H9 (cell line): Measurements from ENCODE around the gene WNT8B. TPM values are rescaled to one million over a fixed set of nuclear protein-coding genes. Genes with fewer than 3 reads are reported as not detected.

Experiments used
- DNase-seq: peaks from one replicate; pipeline ENCODE4 v3.0.0-alpha.2; 2017
- H2AFZ ChIP-seq: one replicate; pipeline ENCODE4 v1.6.1; 2013; ENCODE audit warnings: mild to moderate bottlenecking, low read length, control low read depth, moderate library complexity
- H2AK5ac ChIP-seq: 2 replicates; pipeline ENCODE4 v1.6.1; 2013; ENCODE audit warnings: low read length, control low read depth, mixed read lengths; ENCODE audit not compliant: insufficient read length
- H2BK120ac ChIP-seq: one replicate; pipeline ENCODE4 v1.6.1; 2013; ENCODE audit warnings: low read depth, mild to moderate bottlenecking, low read length, control low read depth, inconsistent platforms; ENCODE audit not compliant: poor library complexity, severe bottlenecking
- H2BK12ac ChIP-seq: 2 replicates; pipeline ENCODE4 v1.6.1; 2013; ENCODE audit warnings: low read length, control low read depth, mixed read lengths, low read depth; ENCODE audit not compliant: insufficient read length
- H2BK15ac ChIP-seq: 2 replicates; pipeline ENCODE4 v1.6.1; 2013; ENCODE audit warnings: low read depth, low read length, control low read depth
- H2BK20ac ChIP-seq: one replicate; pipeline ENCODE4 v1.6.1; 2013; ENCODE audit warnings: low read depth, mild to moderate bottlenecking, low read length, control low read depth, inconsistent platforms; ENCODE audit not compliant: poor library complexity, severe bottlenecking
- H2BK5ac ChIP-seq: 2 replicates; pipeline ENCODE4 v1.6.1; 2013; ENCODE audit warnings: low read length, control low read depth, mixed read lengths; ENCODE audit not compliant: insufficient read length
- H3K14ac ChIP-seq: 2 replicates; pipeline ENCODE4 v1.6.1; 2013; ENCODE audit warnings: low read length, control low read depth; ENCODE audit not compliant: insufficient read depth
- H3K18ac ChIP-seq: 2 replicates; pipeline ENCODE4 v1.6.1; 2013; ENCODE audit warnings: low read depth, mild to moderate bottlenecking, mixed read lengths, low read length, control low read depth; ENCODE audit not compliant: insufficient read length
- H3K23ac ChIP-seq: 2 replicates; pipeline ENCODE4 v1.6.1; 2013; ENCODE audit warnings: low read length, control low read depth, mixed read lengths, low read depth; ENCODE audit not compliant: insufficient read length
- H3K23me2 ChIP-seq: 2 replicates; pipeline ENCODE4 v1.6.1; 2013; ENCODE audit warnings: low read depth, mild to moderate bottlenecking, mixed read lengths, low read length, control low read depth; ENCODE audit not compliant: insufficient read length, poor library complexity, severe bottlenecking
- H3K27ac ChIP-seq: 2 replicates; pipeline ENCODE4 v1.5.1; 2013; ENCODE audit warnings: low read length, control low read depth, mixed read lengths, low read depth; ENCODE audit not compliant: insufficient read length
- H3K27me3 ChIP-seq: 2 replicates; pipeline ENCODE4 v1.6.1; 2013; ENCODE audit warnings: low read length, control low read depth, inconsistent platforms; ENCODE audit not compliant: insufficient read depth
- H3K4ac ChIP-seq: 2 replicates; pipeline ENCODE4 v1.6.1; 2013; ENCODE audit warnings: low read depth, mild to moderate bottlenecking, control low read depth, inconsistent platforms, low read length, moderate library complexity
- H3K4me1 ChIP-seq: 2 replicates; pipeline ENCODE4 v1.6.1; 2013; ENCODE audit warnings: low read length, control low read depth, inconsistent platforms; ENCODE audit not compliant: insufficient read depth
- H3K4me2 ChIP-seq: 2 replicates; pipeline ENCODE4 v1.6.1; 2013; ENCODE audit warnings: low read length, control low read depth, mixed read lengths; ENCODE audit not compliant: insufficient read length, insufficient read depth
- H3K56ac ChIP-seq: 2 replicates; pipeline ENCODE4 v1.6.1; 2013; ENCODE audit warnings: low read depth, mild to moderate bottlenecking, mixed read lengths, low read length, control low read depth; ENCODE audit not compliant: insufficient read length
- H3K79me1 ChIP-seq: 2 replicates; pipeline ENCODE4 v1.6.1; 2013; ENCODE audit warnings: low read depth, mild to moderate bottlenecking, moderate library complexity, low read length, control low read depth, inconsistent platforms; ENCODE audit not compliant: insufficient read depth, poor library complexity, severe bottlenecking
- H3K79me2 ChIP-seq: 2 replicates; pipeline ENCODE4 v1.6.1; 2013; ENCODE audit warnings: low read length, control low read depth, inconsistent platforms; ENCODE audit not compliant: insufficient read depth
- H3K9ac ChIP-seq: 2 replicates; pipeline ENCODE4 v1.6.1; 2013; ENCODE audit warnings: low read length, control low read depth, mixed read lengths; ENCODE audit not compliant: insufficient read length; ENCODE audit errors: extremely low read depth
- H3K9me3 ChIP-seq: one replicate; pipeline ENCODE4 v1.6.1; 2013; ENCODE audit warnings: low read depth, low read length, inconsistent platforms; ENCODE audit not compliant: control insufficient read depth
- H3T11ph ChIP-seq: one replicate; pipeline ENCODE4 v1.6.1; 2013; ENCODE audit warnings: mild to moderate bottlenecking, low read length, control low read depth, inconsistent platforms
- H4K20me1 ChIP-seq: one replicate; pipeline ENCODE4 v1.6.1; 2013; ENCODE audit not compliant: control insufficient read depth, insufficient read length, insufficient read depth
- H4K5ac ChIP-seq: 2 replicates; pipeline ENCODE4 v1.6.1; 2013; ENCODE audit warnings: low read depth, mild to moderate bottlenecking, mixed read lengths, low read length, control low read depth; ENCODE audit not compliant: insufficient read length
- H4K8ac ChIP-seq: replicated peaks from 2 replicates; pipeline ENCODE4 v1.6.1; 2013; ENCODE audit warnings: low read length, control low read depth, mixed read lengths, low read depth; ENCODE audit not compliant: insufficient read length
- H4K91ac ChIP-seq: 2 replicates; pipeline ENCODE4 v1.6.1; 2013; ENCODE audit warnings: low read depth, mild to moderate bottlenecking, moderate library complexity, mixed read lengths, low read length, control low read depth; ENCODE audit not compliant: insufficient read length
- H3K27ac Mint-ChIP-seq, 3 experiments: 2 replicates in 2 of 3; 3 replicates in 1 of 3; pipeline ENCODE4 v1.8.0; 2020 to 2021; ENCODE audit warnings: mixed read lengths in 3 of 3, mild to moderate bottlenecking in 1 of 3, moderate library complexity in 1 of 3
- H3K27me3 Mint-ChIP-seq: 2 replicates; pipeline ENCODE4 v1.8.0; 2021; ENCODE audit warnings: low read depth, mild to moderate bottlenecking, moderate library complexity, mixed read lengths
- H3K36me3 Mint-ChIP-seq, 3 experiments: 2 replicates in 2 of 3; 3 replicates in 1 of 3; pipeline ENCODE4 v1.8.0; 2020 to 2021; ENCODE audit warnings: low read depth in 3 of 3, mixed read lengths in 3 of 3; ENCODE audit not compliant: insufficient read depth in 1 of 3
- H3K4me1 Mint-ChIP-seq, 2 experiments: 2 replicates each; pipeline ENCODE4 v1.8.0; 2020; ENCODE audit warnings: mixed read lengths in 2 of 2
- H3K4me3 Mint-ChIP-seq, 2 experiments: 2 replicates in 1 of 2; 3 replicates in 1 of 2; pipeline ENCODE4 v1.8.0; 2020 to 2021; ENCODE audit warnings: mild to moderate bottlenecking in 2 of 2, mixed read lengths in 2 of 2, moderate library complexity in 1 of 2
- H3K9me3 Mint-ChIP-seq, 2 experiments: 2 replicates in 1 of 2; 3 replicates in 1 of 2; pipeline ENCODE4 v1.8.0; 2020; ENCODE audit warnings: mild to moderate bottlenecking in 2 of 2, mixed read lengths in 2 of 2, moderate library complexity in 1 of 2
- CTCF ChIP-seq: fragments of 200-600 bp; sonication (generic); conservative IDR thresholded peaks from 3 replicates; pipeline ENCODE4 v1.8.0; 2021; ENCODE audit warnings: antibody characterized with exemption, mild to moderate bottlenecking
- WGBS: extraction: QIAGEN DNeasy Blood & Tissue Kit; methylation state at CpG from one replicate; pipeline ENCODE4 v1.1.7; 2013; ENCODE audit warnings: missing lambda C conversion rate, low lambda C conversion rate, mixed read lengths; ENCODE audit not compliant: insufficient read length; ENCODE audit errors: extremely low coverage; 5-methylcytosine and 5-hydroxymethylcytosine counted together
- total RNA-seq: library from RNA; stranded (reverse); gene quantifications from 2 replicates; pipeline ENCODE4 v1.2.1, GENCODE V29; 2021

The WNT8B gene
- total RNA-seq, 1 experiment from 2014 or later = not detected

- no peak overlapping the region for H3T11ph ChIP-seq
- H3K4ac ChIP-seq = no peak overlapping the region
- no peaks in the 10 kb centered on the region for H3K9me3 ChIP-seq
- no peaks in the 10 kb centered on the region for H3K23me2 ChIP-seq
- no peak overlapping the region for H3K18ac ChIP-seq
- H3K79me2 ChIP-seq = no peaks in the 10 kb centered on the region
- no peaks in the 10 kb centered on the region for H3K4me1 ChIP-seq
- no peak overlapping the region for H2BK20ac ChIP-seq
- WGBS = no CpG with 5 or more reads among the region's 4 CpGs
- no peak overlapping the region for H2AK5ac ChIP-seq
- H4K8ac ChIP-seq = no peak overlapping the region
- H3K4me3 Mint-ChIP-seq = no peak overlapping the region
- H2BK15ac ChIP-seq = no peak overlapping the region
- no peaks in the 10 kb centered on the region for H3K79me1 ChIP-seq
- TF ChIP-seq CTCF = no peak
- no peak overlapping the region for H4K5ac ChIP-seq
- H3K27ac Mint-ChIP-seq = no peak overlapping the region
- no peak overlapping the region for H2AFZ ChIP-seq
- no peak overlapping the region for H3K56ac ChIP-seq
- peaks cover 2% of the 10 kb centered on the region in 2 experiments; a peak in 1 of 5 replicates for H3K9me3 Mint-ChIP-seq
- no peak for DNase-seq
- H3K4me2 ChIP-seq = no peak overlapping the region
- no peaks in the 10 kb centered on the region for H3K27me3 ChIP-seq
- H3K14ac ChIP-seq = no peak overlapping the region
- no peak overlapping the region for H2BK120ac ChIP-seq
- H2BK5ac ChIP-seq = no peak overlapping the region
- H3K9ac ChIP-seq = no peak overlapping the region
- H3K27ac ChIP-seq = no peak overlapping the region
- no peaks in the 10 kb centered on the region for H3K36me3 Mint-ChIP-seq
- no peak overlapping the region for H2BK12ac ChIP-seq
- peaks cover 33% of the 10 kb centered on the region for H3K27me3 Mint-ChIP-seq
- H4K91ac ChIP-seq = no peak overlapping the region
- H3K4me1 Mint-ChIP-seq = no peaks in the 10 kb centered on the region
- no peak overlapping the region for H3K23ac ChIP-seq
- H4K20me1 ChIP-seq = no peaks in the 10 kb centered on the region
Observed at GRCh38 chr10:100446130-100446761, 16.6 kb upstream of the WNT8B start.
